Astrocyte (in vitro differentiated cells and primary cell): ENCODE results near the gene SLC66A2. TPM values are rescaled to one million over a fixed set of nuclear protein-coding genes. Genes with fewer than 3 reads are reported as not detected.

Experiments
- DNase-seq: peaks from one replicate; pipeline ENCODE4 v3.0.0-alpha.2; 2010; ENCODE audit warnings: low read depth
- FAIRE-seq: peaks from 2 replicates; lab custom pipeline; 2011; peaks lifted over from hg19 to GRCh38; lab: Jason Lieb, UNC
- H2AFZ ChIP-seq: 2 replicates; pipeline ENCODE4 v1.6.0; 2012; ENCODE audit warnings: low read depth, low read length, inconsistent platforms
- H3K27ac ChIP-seq: 2 replicates; pipeline ENCODE4 v1.5.1; 2011; ENCODE audit warnings: low read depth, low read length, inconsistent platforms
- H3K27me3 ChIP-seq: 2 replicates; pipeline ENCODE4 v1.6.0; 2011; ENCODE audit warnings: low read length, inconsistent platforms; ENCODE audit not compliant: insufficient read depth
- H3K36me3 ChIP-seq: 2 replicates; pipeline ENCODE4 v1.5.1; 2011; ENCODE audit warnings: low read length, inconsistent platforms; ENCODE audit not compliant: insufficient read depth
- H3K4me1 ChIP-seq: 2 replicates; pipeline ENCODE4 v1.5.1; 2011; ENCODE audit warnings: low read length, inconsistent platforms; ENCODE audit not compliant: insufficient read depth
- H3K4me2 ChIP-seq: 2 replicates; pipeline ENCODE4 v1.6.0; 2012; ENCODE audit warnings: low read length, inconsistent platforms
- H3K4me3 ChIP-seq: 2 replicates; pipeline ENCODE4 v1.5.1; 2011; ENCODE audit warnings: low read depth, mild to moderate bottlenecking, low read length, inconsistent platforms; ENCODE audit not compliant: insufficient read depth
- H3K79me2 ChIP-seq: 2 replicates; pipeline ENCODE4 v1.6.0; 2012; ENCODE audit warnings: mild to moderate bottlenecking, low read length, inconsistent platforms; ENCODE audit not compliant: insufficient read depth
- H3K9ac ChIP-seq: 2 replicates; pipeline ENCODE4 v1.6.0; 2012; ENCODE audit warnings: mild to moderate bottlenecking, low read length, inconsistent platforms
- H3K9me3 ChIP-seq: 2 replicates; pipeline ENCODE4 v1.5.1; 2012; ENCODE audit warnings: low read depth, mild to moderate bottlenecking, low read length, inconsistent platforms; ENCODE audit not compliant: insufficient read depth
- H4K20me1 ChIP-seq: 2 replicates; pipeline ENCODE4 v1.6.0; 2012; ENCODE audit warnings: low read length, inconsistent platforms; ENCODE audit not compliant: insufficient read depth
- H3K27ac Mint-ChIP-seq: one replicate; pipeline ENCODE4 v1.8.0; 2021; ENCODE audit warnings: mild to moderate bottlenecking, mixed read lengths; ENCODE audit not compliant: unreplicated experiment
- H3K27me3 Mint-ChIP-seq: one replicate; pipeline ENCODE4 v1.8.0; 2021; ENCODE audit warnings: low read depth, mixed read lengths; ENCODE audit not compliant: unreplicated experiment
- H3K36me3 Mint-ChIP-seq: one replicate; pipeline ENCODE4 v1.8.0; 2021; ENCODE audit warnings: low read depth, mixed read lengths; ENCODE audit not compliant: unreplicated experiment
- H3K4me1 Mint-ChIP-seq: one replicate; pipeline ENCODE4 v1.8.0; 2021; ENCODE audit warnings: low read depth, mixed read lengths; ENCODE audit not compliant: unreplicated experiment
- H3K4me3 Mint-ChIP-seq: one replicate; pipeline ENCODE4 v1.8.0; 2021; ENCODE audit warnings: mild to moderate bottlenecking, moderate library complexity, mixed read lengths; ENCODE audit not compliant: unreplicated experiment
- H3K9me3 Mint-ChIP-seq: one replicate; pipeline ENCODE4 v1.8.0; 2021; ENCODE audit warnings: mild to moderate bottlenecking, mixed read lengths; ENCODE audit not compliant: unreplicated experiment
- EZH2 ChIP-seq: IDR thresholded peaks from 2 replicates; pipeline ENCODE4 v1.6.1; 2012; ENCODE audit warnings: mild to moderate bottlenecking, low read length, inconsistent platforms; ENCODE audit not compliant: insufficient read depth
- total RNA-seq: library from RNA; stranded (reverse); gene quantifications from 2 replicates; pipeline ENCODE4 v1.2.1, GENCODE V29; 2021
- TF ChIP-seq, protein P1 (sequence below): IDR thresholded peaks from 2 replicates; pipeline ENCODE4 v1.5.1; 2011; ENCODE audit warnings: low read depth, mild to moderate bottlenecking, inconsistent platforms, low read length, moderate library complexity; ENCODE audit not compliant: insufficient read depth

SLC66A2 gene
- total RNA-seq, 1 donor from 2014 or later: 25.3 TPM

GRCh38 chr18:79882522-79883241, 68.8 kb downstream of the SLC66A2 start:
- Mint-ChIP-seq H3K36me3 (no peaks in the 10 kb centered on the region), H3K4me1 (no peaks in the 10 kb centered on the region), H3K4me3 (no peak overlapping the region), H3K27me3 (peaks cover 5% of the 10 kb centered on the region), H3K9me3 (peaks cover 6% of the 10 kb centered on the region), H3K27ac (no peak overlapping the region)
- FAIRE-seq (no peak), DNase-seq (no peak)
- peaks cover 2% of the 10 kb centered on the region for H3K9me3 ChIP-seq
- H3K36me3 ChIP-seq: no peaks in the 10 kb centered on the region
- no peak overlapping the region for H2AFZ ChIP-seq
- no peak overlapping the region for H3K9ac ChIP-seq
- no peaks in the 10 kb centered on the region for H3K4me1 ChIP-seq
- H3K27me3 ChIP-seq: no peaks in the 10 kb centered on the region
- H3K4me2 ChIP-seq: no peak overlapping the region
- H3K27ac ChIP-seq: no peak overlapping the region
- no peak for TF ChIP-seq EZH2
- TF ChIP-seq, protein P1, sequence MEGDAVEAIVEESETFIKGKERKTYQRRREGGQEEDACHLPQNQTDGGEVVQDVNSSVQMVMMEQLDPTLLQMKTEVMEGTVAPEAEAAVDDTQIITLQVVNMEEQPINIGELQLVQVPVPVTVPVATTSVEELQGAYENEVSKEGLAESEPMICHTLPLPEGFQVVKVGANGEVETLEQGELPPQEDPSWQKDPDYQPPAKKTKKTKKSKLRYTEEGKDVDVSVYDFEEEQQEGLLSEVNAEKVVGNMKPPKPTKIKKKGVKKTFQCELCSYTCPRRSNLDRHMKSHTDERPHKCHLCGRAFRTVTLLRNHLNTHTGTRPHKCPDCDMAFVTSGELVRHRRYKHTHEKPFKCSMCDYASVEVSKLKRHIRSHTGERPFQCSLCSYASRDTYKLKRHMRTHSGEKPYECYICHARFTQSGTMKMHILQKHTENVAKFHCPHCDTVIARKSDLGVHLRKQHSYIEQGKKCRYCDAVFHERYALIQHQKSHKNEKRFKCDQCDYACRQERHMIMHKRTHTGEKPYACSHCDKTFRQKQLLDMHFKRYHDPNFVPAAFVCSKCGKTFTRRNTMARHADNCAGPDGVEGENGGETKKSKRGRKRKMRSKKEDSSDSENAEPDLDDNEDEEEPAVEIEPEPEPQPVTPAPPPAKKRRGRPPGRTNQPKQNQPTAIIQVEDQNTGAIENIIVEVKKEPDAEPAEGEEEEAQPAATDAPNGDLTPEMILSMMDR: no peak
- no peaks in the 10 kb centered on the region for H4K20me1 ChIP-seq
- H3K79me2 ChIP-seq: no peaks in the 10 kb centered on the region
- no peak overlapping the region for H3K4me3 ChIP-seq

- H3K9me3 ChIP-seq: peaks cover 2% of the 10 kb centered on the region
- DNase-seq: no peak
- no peak overlapping the region for H3K27ac ChIP-seq
- H3K4me3 Mint-ChIP-seq: no peak overlapping the region
- H3K4me1 Mint-ChIP-seq: no peaks in the 10 kb centered on the region
- H3K27me3 Mint-ChIP-seq: peaks cover 11% of the 10 kb centered on the region
- H3K9me3 Mint-ChIP-seq: peaks cover 6% of the 10 kb centered on the region
- no peaks in the 10 kb centered on the region for H3K79me2 ChIP-seq
- H3K9ac ChIP-seq: no peak overlapping the region
- H3K27me3 ChIP-seq: peaks cover 5% of the 10 kb centered on the region
- no peak for FAIRE-seq
- H3K27ac Mint-ChIP-seq: no peak overlapping the region
- no peak overlapping the region for H3K4me2 ChIP-seq
- H3K4me1 ChIP-seq: no peaks in the 10 kb centered on the region
- H3K36me3 Mint-ChIP-seq: no peaks in the 10 kb centered on the region
- no peak for TF ChIP-seq EZH2
- TF ChIP-seq, protein P1: no peak
- H3K36me3 ChIP-seq: no peaks in the 10 kb centered on the region
- no peak overlapping the region for H3K4me3 ChIP-seq
- no peak overlapping the region for H2AFZ ChIP-seq
- no peaks in the 10 kb centered on the region for H4K20me1 ChIP-seq
These were observed 69.8 kb downstream of the SLC66A2 start for GRCh38 chr18:79881695-79882094.

GRCh38 chr18:79879566-79879965, 71.9 kb downstream of the SLC66A2 start:
- H3K4me1 Mint-ChIP-seq: no peaks in the 10 kb centered on the region
- Histone ChIP-seq H3K9me3 (peaks cover 2% of the 10 kb centered on the region), H3K9ac (no peak overlapping the region), H3K4me1 (no peaks in the 10 kb centered on the region), H4K20me1 (no peaks in the 10 kb centered on the region), H2AFZ (no peak overlapping the region), H3K4me3 (no peak overlapping the region), H3K27ac (no peak overlapping the region), H3K36me3 (no peaks in the 10 kb centered on the region), H3K79me2 (no peaks in the 10 kb centered on the region), H3K4me2 (no peak overlapping the region), H3K27me3 (peaks cover 5% of the 10 kb centered on the region)
- peaks cover 4% of the 10 kb centered on the region for H3K9me3 Mint-ChIP-seq
- H3K4me3 Mint-ChIP-seq: no peak overlapping the region
- FAIRE-seq: no peak
- H3K27ac Mint-ChIP-seq: no peak overlapping the region
- TF ChIP-seq, protein P1: no peak
- TF ChIP-seq EZH2: no peak
- no peak for DNase-seq
- no peaks in the 10 kb centered on the region for H3K36me3 Mint-ChIP-seq
- peaks cover 23% of the 10 kb centered on the region for H3K27me3 Mint-ChIP-seq
